HL-60 (cell line): ENCODE data around the gene STH.

ENCODE experiments used
- SPI1 ChIP-seq: IDR thresholded peaks from 2 replicates; pipeline ENCODE4 v1.6.1; 2012; ENCODE audit warnings: low read depth, mild to moderate bottlenecking, borderline replicate concordance
- TF ChIP-seq, protein P1 (sequence below): IDR thresholded peaks from one replicate; pipeline ENCODE4 v1.5.1; 2011; ENCODE audit warnings: low read length, control low read depth, inconsistent platforms; ENCODE audit not compliant: insufficient read depth

DNA sequence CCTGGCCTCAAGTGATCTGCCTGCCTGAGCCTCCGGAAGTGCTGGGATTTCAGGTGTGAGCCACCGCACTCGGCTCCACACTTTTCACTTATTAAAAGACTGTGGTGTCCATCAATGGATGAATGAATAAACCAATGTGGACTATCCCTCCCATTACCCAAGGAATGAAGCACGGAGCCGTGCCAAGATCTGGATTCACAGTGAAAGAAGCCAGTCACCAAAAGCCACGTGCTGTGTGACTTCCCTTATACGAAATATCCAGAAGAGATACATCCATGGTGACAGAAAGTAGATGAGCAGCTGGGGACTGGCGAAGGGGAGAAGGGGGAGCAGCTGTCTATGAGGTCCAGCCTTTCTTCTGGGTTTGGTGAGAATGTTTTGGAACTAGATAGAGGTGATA is 48.2 kb upstream of the STH start:
- no peak for TF ChIP-seq SPI1
- TF ChIP-seq, protein P1, sequence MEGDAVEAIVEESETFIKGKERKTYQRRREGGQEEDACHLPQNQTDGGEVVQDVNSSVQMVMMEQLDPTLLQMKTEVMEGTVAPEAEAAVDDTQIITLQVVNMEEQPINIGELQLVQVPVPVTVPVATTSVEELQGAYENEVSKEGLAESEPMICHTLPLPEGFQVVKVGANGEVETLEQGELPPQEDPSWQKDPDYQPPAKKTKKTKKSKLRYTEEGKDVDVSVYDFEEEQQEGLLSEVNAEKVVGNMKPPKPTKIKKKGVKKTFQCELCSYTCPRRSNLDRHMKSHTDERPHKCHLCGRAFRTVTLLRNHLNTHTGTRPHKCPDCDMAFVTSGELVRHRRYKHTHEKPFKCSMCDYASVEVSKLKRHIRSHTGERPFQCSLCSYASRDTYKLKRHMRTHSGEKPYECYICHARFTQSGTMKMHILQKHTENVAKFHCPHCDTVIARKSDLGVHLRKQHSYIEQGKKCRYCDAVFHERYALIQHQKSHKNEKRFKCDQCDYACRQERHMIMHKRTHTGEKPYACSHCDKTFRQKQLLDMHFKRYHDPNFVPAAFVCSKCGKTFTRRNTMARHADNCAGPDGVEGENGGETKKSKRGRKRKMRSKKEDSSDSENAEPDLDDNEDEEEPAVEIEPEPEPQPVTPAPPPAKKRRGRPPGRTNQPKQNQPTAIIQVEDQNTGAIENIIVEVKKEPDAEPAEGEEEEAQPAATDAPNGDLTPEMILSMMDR: no peak
